ENCODE results near the gene TNKS1BP1.

The TNKS1BP1 gene

DNA sequence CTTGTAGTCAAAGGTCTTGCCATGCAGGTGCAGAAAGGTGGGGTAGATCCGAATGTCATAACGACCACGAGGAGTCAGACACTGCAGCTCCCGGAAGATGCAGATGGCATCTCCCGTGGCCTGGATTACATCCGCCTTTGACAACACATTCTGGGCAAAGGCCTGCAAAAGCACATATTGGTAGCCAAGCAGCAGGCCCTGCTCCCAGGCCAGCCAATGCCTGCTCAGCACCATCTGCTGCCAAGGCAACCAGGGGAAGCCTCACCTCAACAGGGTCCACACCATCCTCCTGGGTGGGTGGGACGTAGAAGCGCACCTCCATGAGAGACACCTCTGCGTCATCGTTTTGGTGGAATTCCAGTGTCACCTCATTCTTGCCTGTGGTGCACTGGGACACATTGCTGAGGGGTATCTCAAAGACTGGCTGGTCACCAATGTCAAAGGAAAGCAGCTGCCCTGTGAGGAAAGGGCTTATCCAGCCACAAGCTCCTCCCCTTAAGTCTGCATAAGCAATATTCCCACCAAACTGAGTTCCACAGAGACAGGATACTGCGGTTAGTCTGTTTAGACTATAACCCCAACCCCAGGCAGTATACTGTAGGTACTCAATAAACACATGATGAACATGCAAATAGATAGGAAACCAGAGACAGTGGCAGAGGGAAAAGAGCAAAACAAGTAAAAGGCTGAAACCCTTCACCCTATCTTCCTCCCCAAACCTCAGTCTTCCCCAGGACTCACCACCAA lies 8.1 kb upstream of the TNKS1BP1 start:
- no peak for DNase-seq (ENCODE audit: extremely low read depth in 1 of 2, low read depth in 1 of 2)

- DNase-seq (ENCODE audit: extremely low read depth in 1 of 2, low read depth in 1 of 2): no peak
Observed at GRCh38 chr11:57331720-57332119, 7.0 kb upstream of the TNKS1BP1 start.

GRCh38 chr11:57330029-57330428 lies 5.3 kb upstream of the TNKS1BP1 start:
- DNase-seq (ENCODE audit: extremely low read depth in 1 of 2, low read depth in 1 of 2): no peak

DNA sequence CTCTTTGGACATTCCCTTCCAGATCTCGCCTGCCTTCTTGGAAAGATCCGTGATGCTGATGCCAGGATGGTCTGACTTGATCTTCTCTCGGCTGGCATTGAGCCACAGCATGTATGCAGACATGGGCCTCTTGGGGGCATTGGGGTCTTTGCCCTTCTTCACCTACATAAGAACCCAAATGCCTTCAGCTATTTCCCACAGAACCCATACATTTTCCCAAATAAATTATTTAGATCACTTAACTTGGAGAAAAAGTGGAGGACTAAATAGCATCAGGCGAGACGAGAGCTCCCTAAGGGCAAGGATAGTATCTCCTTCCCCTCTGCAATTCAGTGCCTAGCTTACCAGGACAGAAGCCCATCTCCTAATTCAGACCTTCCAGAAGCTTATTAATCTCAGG lies 3.0 kb upstream of the TNKS1BP1 start:
- no peak for DNase-seq (ENCODE audit: extremely low read depth in 1 of 2, low read depth in 1 of 2)

- no peak for DNase-seq (ENCODE audit: extremely low read depth in 1 of 2, low read depth in 1 of 2)
Observed at GRCh38 chr11:57325735-57326048, 940 bp upstream of the TNKS1BP1 start.

DNA sequence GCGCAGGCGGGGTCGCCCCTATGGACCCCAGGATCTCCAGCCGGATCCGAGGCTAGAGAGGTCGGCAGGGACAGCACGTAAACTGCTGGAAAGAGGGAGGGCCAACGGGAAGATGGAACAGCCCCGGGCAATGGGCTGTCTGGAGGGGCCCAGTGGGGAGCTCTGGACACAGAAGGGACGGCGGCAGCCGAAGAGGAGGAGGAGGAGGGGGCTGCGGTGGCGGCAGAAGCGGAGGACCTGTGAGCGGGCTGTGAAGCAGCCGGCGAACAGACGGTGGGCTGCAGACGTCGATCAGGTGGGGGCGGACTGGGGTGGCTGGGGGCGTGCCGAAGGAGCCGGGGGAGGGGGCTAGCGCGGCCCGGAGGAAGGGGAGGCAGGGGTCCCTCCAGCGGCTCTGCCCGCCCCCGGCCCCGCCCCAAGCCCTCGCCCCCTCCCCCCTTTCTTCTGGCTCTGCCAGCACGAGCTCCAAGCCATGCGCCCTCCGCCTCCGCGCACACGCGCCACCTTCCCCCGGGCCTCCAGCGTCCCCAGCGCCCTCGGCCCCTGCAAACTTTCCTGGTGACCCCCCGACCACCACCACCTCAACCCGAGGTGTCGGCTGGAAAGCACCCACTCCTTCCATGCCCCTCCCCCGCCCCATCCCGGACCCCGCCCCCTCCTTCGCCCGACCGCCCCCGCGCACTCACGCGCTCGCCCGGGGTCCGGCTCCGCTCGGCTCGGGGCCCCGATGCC lies 432 bp downstream of the TNKS1BP1 start:
- DNase-seq (ENCODE audit: extremely low read depth in 1 of 2, low read depth in 1 of 2): no peak

DNA sequence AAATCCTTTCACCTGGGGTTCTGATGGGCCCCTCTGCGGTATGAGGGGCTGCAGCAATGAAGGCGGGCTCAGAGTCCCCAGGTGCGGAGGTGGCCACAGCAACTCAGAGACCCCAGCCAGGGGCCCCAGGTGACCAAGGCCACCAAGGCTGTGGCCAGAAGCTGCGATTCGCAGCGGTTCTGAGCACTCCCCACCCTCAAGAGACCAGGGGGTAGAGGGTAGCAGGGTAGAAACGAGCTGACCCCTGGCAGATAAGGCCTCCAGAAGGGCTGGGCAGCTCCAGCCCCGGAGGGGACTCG lies 948 bp downstream of the TNKS1BP1 start:
- no peak for DNase-seq (ENCODE audit: extremely low read depth in 1 of 2, low read depth in 1 of 2)

DNA sequence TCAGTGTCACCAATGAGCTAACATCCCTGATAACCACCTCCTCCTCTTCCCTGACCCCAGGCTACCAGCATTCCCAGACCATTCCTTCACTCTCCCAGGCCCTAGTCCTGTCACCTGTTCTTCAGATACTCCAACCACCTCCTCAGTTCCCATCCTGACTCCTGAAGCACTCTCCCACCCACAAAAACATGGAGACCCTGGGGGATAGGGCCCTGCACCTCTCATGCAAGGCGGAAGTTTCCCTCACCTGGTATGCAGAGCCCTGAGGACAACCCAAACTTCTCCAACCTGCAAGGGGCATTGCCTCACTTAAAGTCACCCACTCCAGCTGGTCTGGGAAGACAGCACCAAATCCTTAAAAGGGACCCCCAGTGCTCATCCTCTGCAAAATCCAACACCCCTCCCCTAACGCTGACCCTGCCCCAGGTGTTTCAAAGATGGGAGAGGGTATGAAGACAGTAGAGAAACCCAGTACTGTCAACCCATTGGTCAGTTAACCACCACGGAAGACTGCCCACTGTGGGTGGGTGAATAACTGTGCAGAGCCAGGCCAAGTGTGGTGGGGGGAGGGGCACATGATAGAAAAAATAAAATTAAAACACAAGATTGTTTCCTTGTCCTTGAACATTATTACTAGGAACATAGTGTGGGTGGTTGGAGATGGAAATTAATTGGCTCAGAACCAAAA lies 1.4 kb downstream of the TNKS1BP1 start:
- DNase-seq (ENCODE audit: extremely low read depth in 1 of 2, low read depth in 1 of 2): no peak

- no peak for DNase-seq (ENCODE audit: extremely low read depth in 1 of 2, low read depth in 1 of 2)
Observed at GRCh38 chr11:57322256-57323166, 2.2 kb downstream of the TNKS1BP1 start.

DNA sequence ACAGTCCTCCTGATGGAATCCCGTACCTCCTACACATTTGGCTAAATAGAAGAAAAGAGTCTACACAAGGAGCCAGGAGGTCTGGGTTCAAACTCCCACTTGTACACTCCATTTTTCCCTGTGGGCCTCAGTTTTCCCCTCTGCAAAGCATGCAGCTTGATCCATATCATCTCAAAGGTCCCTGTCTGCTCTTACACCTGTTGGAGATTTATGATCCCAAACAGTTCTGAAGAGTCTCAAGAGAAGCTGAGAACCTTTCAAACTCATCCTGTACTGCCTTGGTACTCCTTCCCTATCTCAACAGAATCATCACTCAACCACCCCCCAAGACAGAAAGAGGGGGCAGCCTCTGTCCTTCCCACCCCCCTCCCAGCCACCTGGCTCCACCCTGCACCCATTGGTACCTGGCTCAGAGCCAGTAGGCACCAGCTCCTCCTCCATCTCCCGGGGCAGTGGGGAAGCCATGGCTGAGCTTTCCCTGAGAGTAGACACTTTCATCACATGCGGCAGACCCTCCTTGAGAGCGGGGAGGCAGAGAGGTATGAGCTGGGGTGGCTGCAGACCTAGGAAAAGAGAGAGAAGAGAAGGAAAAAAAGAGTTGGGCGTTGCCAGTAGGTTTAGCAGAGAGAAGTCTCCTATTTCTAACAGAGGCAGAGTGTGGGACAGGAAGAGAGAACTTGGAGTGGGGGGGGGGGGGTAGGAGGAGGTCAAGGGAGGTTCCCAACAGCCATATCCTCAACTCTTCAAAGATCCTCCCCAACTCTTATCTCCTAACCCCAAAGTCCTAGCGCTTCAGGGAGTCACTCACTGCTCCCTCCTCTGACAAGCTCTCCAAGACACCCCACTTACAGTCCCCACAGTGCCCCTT lies 3.1 kb downstream of the TNKS1BP1 start:
- DNase-seq (ENCODE audit: extremely low read depth in 1 of 2, low read depth in 1 of 2): no peak

DNA sequence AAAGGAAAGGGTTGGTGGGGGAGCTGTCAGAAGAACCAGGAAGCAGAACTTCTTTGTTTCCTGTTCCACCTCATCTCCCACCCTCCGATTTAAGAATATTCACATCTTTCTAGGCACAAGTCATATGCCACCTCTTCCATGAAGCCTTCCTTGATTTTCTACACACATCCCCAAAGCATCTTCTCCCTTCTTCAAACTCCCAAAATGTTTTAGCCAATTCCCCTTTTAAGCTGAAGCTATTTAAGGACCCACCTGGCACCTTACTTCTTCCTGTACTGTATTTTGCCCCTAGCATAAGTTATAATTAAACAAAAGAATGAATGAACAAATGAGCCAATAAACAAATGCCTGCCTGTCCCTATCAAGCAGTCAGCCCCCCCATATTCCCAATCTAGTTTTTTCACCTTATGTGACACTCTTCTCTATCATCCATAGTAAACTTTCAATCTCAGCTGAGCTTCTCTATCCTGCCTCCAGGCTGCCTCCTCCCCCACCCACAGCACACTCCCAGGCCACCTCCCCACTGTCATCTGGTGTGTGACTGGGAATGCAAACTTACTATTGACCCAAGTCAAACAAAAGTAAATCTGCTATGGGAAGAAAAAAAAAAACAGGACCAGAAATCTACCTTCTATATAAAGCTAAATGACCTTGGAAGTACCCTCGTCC lies 3.9 kb downstream of the TNKS1BP1 start:
- DNase-seq (ENCODE audit: extremely low read depth in 1 of 2, low read depth in 1 of 2): no peak

- no peak for DNase-seq (ENCODE audit: extremely low read depth in 1 of 2, low read depth in 1 of 2)
Observed at GRCh38 chr11:57320067-57320718, 4.6 kb downstream of the TNKS1BP1 start.

DNA sequence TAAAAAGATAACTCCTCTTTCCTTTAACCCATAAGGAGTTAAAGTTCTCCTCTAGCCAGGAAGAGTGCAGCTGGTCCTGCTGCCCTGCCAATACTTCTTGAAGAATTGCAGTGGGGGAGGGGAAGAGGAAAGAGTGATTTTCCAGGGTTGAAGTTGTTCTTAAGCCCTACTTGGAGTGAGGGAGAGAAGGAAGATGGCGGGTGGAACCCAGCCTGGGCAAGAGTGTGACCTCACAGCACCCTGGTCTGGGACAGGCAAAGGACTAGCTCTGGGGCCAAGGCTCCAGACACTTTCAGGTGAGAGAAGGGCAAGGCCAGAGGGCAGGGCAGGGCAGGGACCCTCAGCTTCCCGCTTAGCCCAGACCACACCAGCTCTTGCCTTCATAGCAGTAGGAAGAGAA lies 6.6 kb downstream of the TNKS1BP1 start:
- DNase-seq (ENCODE audit: extremely low read depth in 1 of 2, low read depth in 1 of 2): no peak

GRCh38 chr11:57316017-57316416 lies 8.7 kb downstream of the TNKS1BP1 start:
- DNase-seq (ENCODE audit: extremely low read depth in 1 of 2, low read depth in 1 of 2): no peak

DNA sequence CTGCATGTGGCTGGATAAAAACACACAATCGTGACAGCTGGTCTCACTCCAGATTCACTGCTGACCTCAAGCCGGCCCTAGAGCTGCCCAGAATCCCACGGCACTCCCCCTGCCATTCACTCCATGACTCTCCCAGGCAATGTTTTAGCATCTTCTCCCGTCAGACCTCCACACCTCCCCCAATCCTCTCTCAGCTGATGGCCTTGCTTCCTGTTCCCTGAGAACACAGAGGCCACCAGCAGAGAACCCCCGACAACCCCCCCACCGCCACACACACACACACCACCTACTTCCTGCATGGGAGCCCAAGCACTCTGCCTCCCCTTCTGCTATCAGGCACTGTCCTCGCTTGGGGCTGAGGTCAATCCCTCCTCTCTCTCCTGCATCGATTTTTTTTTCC lies 9.3 kb downstream of the TNKS1BP1 start:
- DNase-seq (ENCODE audit: extremely low read depth in 1 of 2, low read depth in 1 of 2): no peak

DNA sequence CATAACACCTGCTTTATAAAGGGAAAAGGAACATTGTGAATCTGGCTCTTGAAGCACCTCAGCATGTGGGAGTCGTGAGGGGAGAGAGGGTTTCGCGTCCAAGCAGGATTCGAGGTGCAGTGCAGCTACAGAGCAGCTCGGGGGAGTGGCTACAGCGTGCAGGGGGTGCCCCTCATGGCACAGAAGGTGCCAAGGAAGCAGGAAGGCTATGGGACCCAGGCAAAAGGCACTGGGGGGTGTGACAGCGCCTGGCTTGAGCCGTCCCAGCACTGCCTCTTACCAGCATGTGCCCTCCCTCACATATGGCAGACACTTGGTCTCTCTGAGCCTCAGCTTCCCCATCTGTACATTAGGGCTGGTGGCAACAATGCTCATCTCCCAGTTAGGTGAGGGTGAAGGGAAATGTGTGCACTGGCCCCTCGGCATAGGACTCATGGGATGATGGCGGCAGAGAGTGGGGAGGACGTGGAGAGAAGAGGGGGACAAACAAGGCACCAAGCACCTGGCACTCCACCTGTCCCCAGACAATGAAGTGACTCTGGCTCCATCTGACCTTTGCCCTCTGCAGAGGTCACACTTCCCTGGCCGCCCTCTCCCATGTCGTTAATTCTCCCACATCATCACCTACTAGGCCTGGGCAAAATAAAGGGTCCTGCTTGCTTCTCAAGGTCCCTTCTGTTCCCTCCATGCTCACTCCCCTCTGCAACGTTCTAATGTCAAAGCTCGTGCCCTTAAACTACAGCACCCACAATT lies 10.4 kb downstream of the TNKS1BP1 start:
- no peak for DNase-seq (ENCODE audit: extremely low read depth in 1 of 2, low read depth in 1 of 2)

GRCh38 chr11:57313788-57314135 lies 11.0 kb downstream of the TNKS1BP1 start:
- DNase-seq (ENCODE audit: extremely low read depth in 1 of 2, low read depth in 1 of 2): no peak

- DNase-seq (ENCODE audit: extremely low read depth in 1 of 2, low read depth in 1 of 2): no peak
Observed at GRCh38 chr11:57313071-57313787, 11.5 kb downstream of the TNKS1BP1 start.

All from activated CD8-positive, alpha-beta memory T cell treated with anti-CD3 and anti-CD28 coated beads for 1 hour (primary cell).